ENCODE results near the gene ABCC4.
"Not testable (repeated sequence)": the region's sequence is repeated elsewhere in the genome, so short reads cannot be mapped to it uniquely, and the experiment has no call there.

Gene ABCC4

GRCh38 chr13:95195146-95195545 is 106.1 kb downstream of the ABCC4 start:
- DNase-seq (ENCODE audit: low spot score): no peak
- no peak for TF ChIP-seq CTCF (IDR thresholded peaks at IDR 0.05; ENCODE audit: extremely low read depth, insufficient read depth, missing control alignments)

GRCh38 chr13:95193509-95194230 is 107.6 kb downstream of the ABCC4 start:
- TF ChIP-seq CTCF (IDR thresholded peaks at IDR 0.05; ENCODE audit: extremely low read depth, insufficient read depth, missing control alignments): no peak
- in situ Hi-C loops (cut with MboI; ENCODE audit: low pct_unique_long_range_greater_than_20kb, low sequenced_read_pairs, unreplicated experiment): loop anchor here (5.0 kb wide), 1 partner anchor 214 kb away; no protein-coding TSS in a partner anchor
- no peak for DNase-seq (ENCODE audit: low spot score)

More at GRCh38 chr13:95195146-95195545, 106.1 kb downstream of the ABCC4 start:
- in situ Hi-C loops (cut with MboI; ENCODE audit: low pct_unique_long_range_greater_than_20kb, low sequenced_read_pairs, unreplicated experiment): no loop called here

GRCh38 chr13:95192998-95193397 is 108.3 kb downstream of the ABCC4 start:
- in situ Hi-C loops (cut with MboI; ENCODE audit: low pct_unique_long_range_greater_than_20kb, low sequenced_read_pairs, unreplicated experiment): loop anchor here (5.0 kb wide), 1 partner anchor 214 kb away; no protein-coding TSS in a partner anchor
- no peak for DNase-seq (ENCODE audit: low spot score)
- no peak for TF ChIP-seq CTCF (IDR thresholded peaks at IDR 0.05; ENCODE audit: extremely low read depth, insufficient read depth, missing control alignments)

- in situ Hi-C loops (cut with MboI; ENCODE audit: low pct_unique_long_range_greater_than_20kb, low sequenced_read_pairs, unreplicated experiment): loop anchor here (5.0 kb wide), 1 partner anchor 215 kb away; no protein-coding TSS in a partner anchor
- not testable (repeated sequence) for DNase-seq (ENCODE audit: low spot score)
Observed at GRCh38 chr13:95192564-95192945, 108.7 kb downstream of the ABCC4 start.

- in situ Hi-C loops (cut with MboI; ENCODE audit: low pct_unique_long_range_greater_than_20kb, low sequenced_read_pairs, unreplicated experiment): loop anchor here (5.0 kb wide), 1 partner anchor 215 kb away; no protein-coding TSS in a partner anchor
- TF ChIP-seq CTCF (IDR thresholded peaks at IDR 0.05; ENCODE audit: extremely low read depth, insufficient read depth, missing control alignments): peak; percentile 97
- peak; percentile 62 for DNase-seq (ENCODE audit: low spot score)
Observed at GRCh38 chr13:95191821-95192563, 109.3 kb downstream of the ABCC4 start.

GRCh38 chr13:95188128-95188527 is 113.1 kb downstream of the ABCC4 start:
- in situ Hi-C loops (cut with MboI; ENCODE audit: low pct_unique_long_range_greater_than_20kb, low sequenced_read_pairs, unreplicated experiment): no loop called here
- DNase-seq (ENCODE audit: low spot score): no peak
- no peak for TF ChIP-seq CTCF (IDR thresholded peaks at IDR 0.05; ENCODE audit: extremely low read depth, insufficient read depth, missing control alignments)

GRCh38 chr13:95185851-95186250 is 115.4 kb downstream of the ABCC4 start:
- in situ Hi-C loops (cut with MboI; ENCODE audit: low pct_unique_long_range_greater_than_20kb, low sequenced_read_pairs, unreplicated experiment): no loop called here
- no peak for DNase-seq (ENCODE audit: low spot score)
- no peak for TF ChIP-seq CTCF (IDR thresholded peaks at IDR 0.05; ENCODE audit: extremely low read depth, insufficient read depth, missing control alignments)
